Testis (tissue), 3 donors: ENCODE results near the gene SCO2. TPM values are rescaled to one million over a fixed set of nuclear protein-coding genes. Genes with fewer than 3 reads are reported as not detected.

ENCODE experiments used
- DNase-seq: peaks from one replicate; pipeline ENCODE4 v3.0.0-alpha.2; 2019
- H3K27ac ChIP-seq, 2 donors: fragments of 200-600 bp; sonication (generic); one replicate each; pipeline ENCODE4 v1.5.1; 2019
- H3K27me3 ChIP-seq: fragments of 200-600 bp; sonication (generic); one replicate; pipeline ENCODE4 v1.5.1; 2019
- H3K36me3 ChIP-seq: fragments of 200-600 bp; sonication (generic); one replicate; pipeline ENCODE4 v1.5.1; 2017; ENCODE audit warnings: low read depth; ENCODE audit errors: missing control alignments
- H3K4me1 ChIP-seq: fragments of 200-600 bp; sonication (generic); one replicate; pipeline ENCODE4 v1.5.1; 2019
- H3K4me3 ChIP-seq, 2 donors: fragments of 200-600 bp; sonication (generic); one replicate each; pipeline ENCODE4 v1.5.1; 2017 to 2019
- H3K9me3 ChIP-seq: fragments of 200-600 bp; sonication (generic); one replicate; pipeline ENCODE4 v1.5.1; 2017
- POLR2A ChIP-seq: fragments of 450-650 bp; IDR thresholded peaks from one replicate; pipeline ENCODE4 v1.6.1; 2017; ENCODE audit warnings: antibody characterized with exemption, mild to moderate bottlenecking, moderate library complexity
- WGBS, 2 donors: methylation state at CpG; one replicate each; pipeline ENCODE4 v1.1.5; 2018; 5-methylcytosine and 5-hydroxymethylcytosine counted together
- intact Hi-C: fragments of 100-400 bp; cut with DNase I; formaldehyde crosslinking; loops from one replicate; pipeline ENCODE4 v1.15.1; 2023; ENCODE audit warnings: low total_unique reads
- polyA plus RNA-seq: library from polyadenylated mRNA; stranded (reverse); fragments of 350-450 nt; fragmentation: Illumina TruSeq; extraction: RNeasy Lipid Tissue Mini Kit (QIAGEN cat#74804); gene quantifications from one replicate; pipeline ENCODE4 v1.2.3, GENCODE V29; 2014; ENCODE audit warnings: low read depth, low replicate concordance; ENCODE audit not compliant: insufficient read depth
- total RNA-seq, 2 donors: library from RNA; depleted of rRNA; stranded (reverse); fragments of >200 nt; gene quantifications; one replicate each; pipeline ENCODE4 v1.2.3, GENCODE V29; 2016
- TF ChIP-seq, protein P1 (sequence below), 3 experiments: fragments of 450-650 bp in 2 of 3; fragments of 200-600 bp in 1 of 3; sonication (generic) in 1 of 3; IDR thresholded peaks; one replicate each; pipeline ENCODE4 v1.5.1; 2016 to 2019; ENCODE audit warnings: antibody characterized with exemption in 3 of 3, mild to moderate bottlenecking in 2 of 3, moderate library complexity in 1 of 3

The SCO2 gene
- total and polyA plus RNA-seq, 3 donors from 2014 or later: 1.8 to 4.8 (median 4.1) TPM

- no peak overlapping the region for H3K27ac ChIP-seq
- WGBS, 2 donors: 91 to 93% methylated on average over 19 to 26 of the region's 26 CpGs
- H3K9me3 ChIP-seq: no peaks in the 10 kb centered on the region
- TF ChIP-seq POLR2A: no peak
- TF ChIP-seq, protein P1, sequence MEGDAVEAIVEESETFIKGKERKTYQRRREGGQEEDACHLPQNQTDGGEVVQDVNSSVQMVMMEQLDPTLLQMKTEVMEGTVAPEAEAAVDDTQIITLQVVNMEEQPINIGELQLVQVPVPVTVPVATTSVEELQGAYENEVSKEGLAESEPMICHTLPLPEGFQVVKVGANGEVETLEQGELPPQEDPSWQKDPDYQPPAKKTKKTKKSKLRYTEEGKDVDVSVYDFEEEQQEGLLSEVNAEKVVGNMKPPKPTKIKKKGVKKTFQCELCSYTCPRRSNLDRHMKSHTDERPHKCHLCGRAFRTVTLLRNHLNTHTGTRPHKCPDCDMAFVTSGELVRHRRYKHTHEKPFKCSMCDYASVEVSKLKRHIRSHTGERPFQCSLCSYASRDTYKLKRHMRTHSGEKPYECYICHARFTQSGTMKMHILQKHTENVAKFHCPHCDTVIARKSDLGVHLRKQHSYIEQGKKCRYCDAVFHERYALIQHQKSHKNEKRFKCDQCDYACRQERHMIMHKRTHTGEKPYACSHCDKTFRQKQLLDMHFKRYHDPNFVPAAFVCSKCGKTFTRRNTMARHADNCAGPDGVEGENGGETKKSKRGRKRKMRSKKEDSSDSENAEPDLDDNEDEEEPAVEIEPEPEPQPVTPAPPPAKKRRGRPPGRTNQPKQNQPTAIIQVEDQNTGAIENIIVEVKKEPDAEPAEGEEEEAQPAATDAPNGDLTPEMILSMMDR (IDR thresholded peaks at IDR 0.05): no peak
- no peaks in the 10 kb centered on the region for H3K36me3 ChIP-seq
- intact Hi-C loops: no loop called here
- no peak overlapping the region for H3K4me3 ChIP-seq
- H3K4me1 ChIP-seq: no peaks in the 10 kb centered on the region
- no peaks in the 10 kb centered on the region for H3K27me3 ChIP-seq
- no peak for DNase-seq
Measured at GRCh38 chr22:50571264-50572175, 46.1 kb upstream of the SCO2 start.

DNA sequence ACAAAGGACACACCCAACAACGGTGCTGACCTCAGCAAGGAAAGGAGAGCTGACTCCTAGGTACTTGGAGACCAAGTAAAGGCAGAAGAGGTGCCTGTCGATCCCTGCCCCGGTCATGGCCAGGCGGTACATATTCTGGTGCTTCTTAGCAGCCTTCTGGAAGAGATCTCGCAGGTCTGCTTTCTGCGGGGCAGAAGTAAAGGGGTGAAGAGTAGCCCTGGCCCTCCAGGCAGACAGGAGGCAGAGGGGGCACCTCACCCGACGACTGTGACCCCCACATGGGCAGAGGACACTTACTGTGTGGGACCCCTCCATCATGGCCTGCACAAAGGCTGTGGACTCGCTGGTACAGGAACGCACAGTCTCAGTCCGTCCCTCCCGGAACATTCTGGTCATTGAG lies 45.5 kb upstream of the SCO2 start:
- H3K4me3 ChIP-seq: no peak overlapping the region
- H3K27ac ChIP-seq: no peak overlapping the region
- H3K9me3 ChIP-seq: no peaks in the 10 kb centered on the region
- TF ChIP-seq POLR2A: no peak
- TF ChIP-seq, protein P1 (IDR thresholded peaks at IDR 0.05): no peak
- H3K27me3 ChIP-seq: no peaks in the 10 kb centered on the region
- DNase-seq: no peak
- 89 to 95% methylated on average over 9 to 12 of the region's 12 CpGs for WGBS, 2 donors
- no peaks in the 10 kb centered on the region for H3K36me3 ChIP-seq
- intact Hi-C loops: no loop called here
- H3K4me1 ChIP-seq: no peaks in the 10 kb centered on the region

DNA sequence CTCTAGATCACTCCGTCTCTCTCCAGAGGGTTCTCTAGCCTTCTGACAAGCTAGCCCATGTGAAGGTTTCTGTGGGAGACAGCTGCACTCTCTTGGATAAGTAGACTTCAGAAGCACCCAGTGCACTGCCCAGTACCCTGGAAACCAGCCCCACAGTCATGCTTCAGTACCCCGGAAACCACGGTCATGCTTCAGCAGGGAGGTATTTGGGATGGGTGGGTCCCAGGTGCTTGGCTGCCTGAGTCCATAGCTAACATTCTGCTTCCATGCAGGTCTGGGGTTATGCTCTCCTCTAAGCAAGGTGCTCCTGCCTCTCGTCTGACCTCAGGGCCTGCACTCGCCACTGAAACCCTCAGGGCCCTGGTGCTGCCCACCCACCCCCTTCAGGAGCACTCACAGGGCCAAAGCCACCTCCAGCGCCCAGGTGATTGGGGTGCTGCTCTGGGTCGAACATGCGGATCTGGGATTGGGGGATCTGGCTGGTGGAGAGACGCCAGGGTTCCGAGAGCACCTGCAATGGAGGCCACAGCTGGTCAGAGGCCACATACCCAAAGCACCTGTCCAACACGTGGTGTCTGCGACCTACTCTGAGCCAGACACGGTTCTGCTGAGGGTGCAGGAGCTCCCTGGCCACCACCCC lies 44.6 kb upstream of the SCO2 start:
- Histone ChIP-seq H3K36me3 (no peaks in the 10 kb centered on the region), H3K27me3 (no peaks in the 10 kb centered on the region), H3K4me1 (no peaks in the 10 kb centered on the region), H3K9me3 (no peaks in the 10 kb centered on the region), H3K4me3 (no peak overlapping the region), H3K27ac (no peak overlapping the region)
- WGBS, 2 donors: 89 to 100% methylated on average over 3 to 13 of the region's 13 CpGs
- TF ChIP-seq POLR2A: no peak
- TF ChIP-seq, protein P1 (IDR thresholded peaks at IDR 0.05): no peak
- intact Hi-C loops: no loop called here
- DNase-seq: no peak

- Histone ChIP-seq H3K27ac (no peak overlapping the region), H3K27me3 (no peaks in the 10 kb centered on the region), H3K4me3 (no peak overlapping the region), H3K9me3 (no peaks in the 10 kb centered on the region), H3K4me1 (peaks cover under 1% of the 10 kb centered on the region), H3K36me3 (no peaks in the 10 kb centered on the region)
- no peak for TF ChIP-seq POLR2A
- TF ChIP-seq, protein P1 (IDR thresholded peaks at IDR 0.05): no peak
- DNase-seq: no peak
- 70 to 78% methylated on average over 7 to 8 of the region's 8 CpGs for WGBS, 2 donors
- intact Hi-C loops: no loop called here
Measured at GRCh38 chr22:50569041-50569459, 43.7 kb upstream of the SCO2 start.
